SK-N-SH treated with all-trans-retinoic acid at 6 μM for 48 hours (cell line): ENCODE results near the gene PRMT1.

Experiments
- ATAC-seq: fragments of 200-7000 bp; cut with Tn5 transposase; 3 replicates; pipeline ENCODE4 v1.9.1; 2020; ENCODE audit warnings: mild to moderate bottlenecking, moderate library complexity
- ARNTL ChIP-seq: fragments of 450-650 bp; formaldehyde crosslinking; IDR thresholded peaks from 2 replicates; pipeline ENCODE4 v1.5.0; 2020; ENCODE audit warnings: low read depth, mild to moderate bottlenecking, moderate library complexity, borderline replicate concordance
- BACH2 ChIP-seq: fragments of 250-450 bp; sonication (Bioruptor Pico); IDR thresholded peaks from 2 replicates; pipeline ENCODE4 v1.9.0; 2021; ENCODE audit warnings: mild to moderate bottlenecking, borderline replicate concordance
- CREB5 ChIP-seq: fragments of 250-450 bp; sonication (Bioruptor Pico); IDR thresholded peaks from 2 replicates; pipeline ENCODE4 v1.5.1; 2020; ENCODE audit warnings: low read depth, mild to moderate bottlenecking, moderate library complexity
- CSDC2 ChIP-seq: fragments of 250-450 bp; sonication (Bioruptor Pico); IDR thresholded peaks from 2 replicates; pipeline ENCODE4 v1.5.0; 2020; ENCODE audit warnings: mild to moderate bottlenecking, moderate library complexity
- CSRNP3 ChIP-seq: fragments of 250-450 bp; sonication (Bioruptor Pico); IDR thresholded peaks from 2 replicates; pipeline ENCODE4 v1.5.1; 2021; ENCODE audit warnings: mild to moderate bottlenecking, moderate library complexity
- ESRRG ChIP-seq: fragments of 250-450 bp; sonication (Bioruptor Pico); IDR thresholded peaks from 2 replicates; pipeline ENCODE4 v1.6.1; 2021; ENCODE audit warnings: mild to moderate bottlenecking
- ISL1 ChIP-seq: fragments of 250-450 bp; sonication (Bioruptor Pico); IDR thresholded peaks from 2 replicates; pipeline ENCODE4 v2.1.2; 2022; ENCODE audit warnings: mild to moderate bottlenecking, moderate library complexity
- OSR1 ChIP-seq: fragments of 250-450 bp; sonication (Bioruptor Pico); IDR thresholded peaks from 2 replicates; pipeline ENCODE4 v1.8.0; 2022; ENCODE audit warnings: moderate library complexity, mild to moderate bottlenecking, inconsistent platforms
- PATZ1 ChIP-seq: fragments of 250-450 bp; sonication (Bioruptor Pico); IDR thresholded peaks from 2 replicates; pipeline ENCODE4 v1.8.0; 2020; ENCODE audit warnings: mild to moderate bottlenecking, moderate library complexity, borderline replicate concordance
- POU6F1 ChIP-seq: fragments of 250-450 bp; sonication (Bioruptor Pico); IDR thresholded peaks from 2 replicates; pipeline ENCODE4 v1.8.0; 2021; ENCODE audit warnings: low read depth, mild to moderate bottlenecking, moderate library complexity, borderline replicate concordance
- PPARA ChIP-seq: fragments of 250-450 bp; sonication (Bioruptor Pico); IDR thresholded peaks from 2 replicates; pipeline ENCODE4 v1.5.0; 2020; ENCODE audit warnings: mild to moderate bottlenecking, borderline replicate concordance
- RARB ChIP-seq: fragments of 250-450 bp; sonication (Bioruptor Pico); IDR thresholded peaks from 2 replicates; pipeline ENCODE4 v1.8.0; 2021; ENCODE audit warnings: mild to moderate bottlenecking, moderate library complexity
- SNAI2 ChIP-seq: fragments of 250-450 bp; sonication (Bioruptor Pico); IDR thresholded peaks from 2 replicates; pipeline ENCODE4 v1.5.0; 2020; ENCODE audit warnings: mild to moderate bottlenecking, moderate library complexity
- TCF4 ChIP-seq: fragments of 250-450 bp; sonication (Bioruptor Pico); IDR thresholded peaks from 2 replicates; pipeline ENCODE4 v1.8.0; 2021; ENCODE audit warnings: mild to moderate bottlenecking, moderate library complexity, borderline replicate concordance
- TOX ChIP-seq: fragments of 250-450 bp; sonication (Bioruptor Pico); IDR thresholded peaks from 2 replicates; pipeline ENCODE4 v1.8.0; 2021; ENCODE audit warnings: mild to moderate bottlenecking, moderate library complexity, borderline replicate concordance
- TSHZ2 ChIP-seq: fragments of 250-450 bp; sonication (Bioruptor Pico); IDR thresholded peaks from 2 replicates; pipeline ENCODE4 v1.5.0; 2020; ENCODE audit warnings: mild to moderate bottlenecking, moderate library complexity
- ZC3H10 ChIP-seq: fragments of 250-450 bp; sonication (Bioruptor Pico); IDR thresholded peaks from 2 replicates; pipeline ENCODE4 v1.5.1; 2021; ENCODE audit warnings: mild to moderate bottlenecking, moderate library complexity
- ZFP3 ChIP-seq: fragments of 250-450 bp; sonication (Bioruptor Pico); IDR thresholded peaks from 2 replicates; pipeline ENCODE4 v1.5.0; 2020; ENCODE audit warnings: mild to moderate bottlenecking, moderate library complexity
- ZFP30 ChIP-seq: fragments of 450-650 bp; formaldehyde crosslinking; IDR thresholded peaks from 2 replicates; pipeline ENCODE4 v1.5.0; 2022; ENCODE audit warnings: mild to moderate bottlenecking, moderate library complexity
- ZNF565 ChIP-seq: fragments of 450-650 bp; formaldehyde crosslinking; conservative IDR thresholded peaks from 2 replicates; pipeline ENCODE4 v1.5.0; 2020; ENCODE audit warnings: low read depth, mild to moderate bottlenecking, moderate library complexity

The PRMT1 gene

GRCh38 chr19:49696115-49696514 lies 19.0 kb downstream of the PRMT1 start (continued):
- no peak for TF ChIP-seq TSHZ2 (CRISPR knock-in tag)
- no peak for TF ChIP-seq CREB5
- no peak for TF ChIP-seq PATZ1 (CRISPR knock-in tag)

GRCh38 chr19:49696865-49697264 lies 19.8 kb downstream of the PRMT1 start:
- no peak for TF ChIP-seq ZNF565
- TF ChIP-seq CREB5, result no peak
- TF ChIP-seq ISL1 (CRISPR knock-in tag), result no peak
- no peak for TF ChIP-seq ZC3H10
- no peak for TF ChIP-seq ZFP3 (CRISPR knock-in tag)
- no peak for TF ChIP-seq CSDC2 (CRISPR knock-in tag)
- TF ChIP-seq SNAI2 (CRISPR knock-in tag), result no peak
- TF ChIP-seq ZFP30, result no peak
- no peak for TF ChIP-seq ARNTL
- TF ChIP-seq PATZ1 (CRISPR knock-in tag), result no peak
- no peak for ATAC-seq

- ATAC-seq, result no peak
- TF ChIP-seq ARNTL (no peak), ZNF565 (no peak), TCF4 (CRISPR knock-in tag) (no peak), OSR1 (CRISPR knock-in tag) (no peak), PPARA (CRISPR knock-in tag) (no peak), ZFP30 (no peak), PATZ1 (CRISPR knock-in tag) (no peak), CSDC2 (CRISPR knock-in tag) (no peak), TOX (CRISPR knock-in tag) (no peak), CREB5 (no peak), RARB (CRISPR knock-in tag) (no peak), ZFP3 (CRISPR knock-in tag) (no peak), ISL1 (CRISPR knock-in tag) (no peak), POU6F1 (CRISPR knock-in tag) (no peak), ESRRG (CRISPR knock-in tag) (no peak), CSRNP3 (no peak), SNAI2 (CRISPR knock-in tag) (no peak), BACH2 (CRISPR knock-in tag) (no peak)
These were observed 22.3 kb downstream of the PRMT1 start for GRCh38 chr19:49699364-49699763.
